Central memory CD4-positive, alpha-beta T cell (primary cell): ENCODE measurements around the gene TCF7L2.
A peak's percentile ranks its signal among the peaks of the same experiment; 100 is the strongest.

ENCODE experiments used
- DNase-seq: peaks from one replicate; pipeline ENCODE4 v3.0.0; 2022

Gene TCF7L2

DNA sequence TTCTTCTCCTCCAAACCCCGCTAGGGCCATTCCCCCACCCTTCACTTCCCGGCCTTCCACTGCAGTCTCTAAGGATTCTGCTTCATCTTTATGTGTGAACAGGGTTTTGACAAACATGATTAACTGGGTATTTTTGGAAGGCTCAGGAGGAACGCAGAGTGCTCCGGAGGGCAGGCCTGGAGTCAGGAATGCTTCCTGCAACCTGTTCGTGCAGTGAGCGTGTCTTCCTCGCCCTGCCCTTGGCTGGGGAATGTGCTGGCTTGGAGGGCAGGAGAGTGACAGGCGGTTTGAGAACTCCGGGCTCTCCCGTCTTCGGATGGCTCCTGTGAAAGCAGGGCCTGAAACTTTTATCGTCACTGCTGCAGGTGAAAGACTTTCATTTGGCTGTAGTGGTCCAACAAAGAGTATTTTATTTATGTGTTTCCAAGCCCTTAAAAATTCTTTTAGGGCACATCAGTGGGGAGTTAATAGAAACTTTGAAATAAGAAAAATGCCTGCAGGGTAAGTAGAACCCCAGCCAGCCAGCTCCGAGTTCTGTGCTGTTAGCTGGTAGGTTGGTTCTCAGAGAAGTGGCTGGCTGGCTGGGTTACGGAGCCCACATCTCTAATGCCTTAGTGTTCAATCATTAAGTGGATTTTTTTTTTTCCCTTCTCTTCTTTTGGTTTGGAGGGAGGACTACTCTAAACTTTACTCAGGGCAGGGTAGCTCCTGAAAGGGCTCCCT lies 51.0 kb downstream of the TCF7L2 start:
- DNase-seq: no peak

DNA sequence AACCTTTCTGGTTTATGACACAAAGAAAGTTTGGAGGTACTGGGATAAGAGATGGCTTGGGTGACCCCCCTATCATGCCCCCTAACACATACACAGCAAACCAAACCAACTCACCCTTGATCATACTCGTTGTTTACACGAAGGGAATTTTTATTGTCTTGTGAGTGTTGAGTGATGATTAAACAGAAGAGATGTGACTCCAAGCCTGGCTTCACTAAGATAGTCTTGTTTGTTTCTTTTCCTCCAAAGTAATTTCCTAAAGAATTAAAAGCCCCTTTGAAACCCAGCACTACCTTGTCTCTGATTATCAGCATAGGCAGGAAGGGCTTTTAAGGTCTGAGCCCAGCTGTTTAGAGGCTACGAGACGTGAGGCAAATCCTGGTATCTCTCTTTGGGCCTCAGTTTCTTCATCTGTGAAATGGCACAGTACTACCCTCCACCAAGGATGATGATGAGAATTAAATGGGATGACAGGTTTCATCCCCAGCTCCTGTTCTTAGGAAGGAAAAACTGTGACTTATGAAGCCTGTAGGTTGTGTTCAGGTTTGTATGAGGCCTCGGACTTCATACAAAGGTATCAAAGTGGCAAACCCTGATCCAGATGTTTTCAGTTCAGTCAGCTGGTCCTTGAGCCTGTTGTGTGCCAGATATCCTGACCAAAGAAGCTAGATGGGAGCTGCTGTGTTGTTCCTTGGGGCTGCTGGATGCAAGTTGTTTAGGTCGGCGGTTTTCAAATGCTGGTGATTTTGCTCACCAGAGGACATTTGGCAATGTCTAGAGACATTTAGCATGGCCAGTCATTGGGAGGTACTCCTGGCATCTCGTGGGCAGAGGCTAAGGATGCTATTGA lies 51.8 kb downstream of the TCF7L2 start:
- no peak for DNase-seq

DNA sequence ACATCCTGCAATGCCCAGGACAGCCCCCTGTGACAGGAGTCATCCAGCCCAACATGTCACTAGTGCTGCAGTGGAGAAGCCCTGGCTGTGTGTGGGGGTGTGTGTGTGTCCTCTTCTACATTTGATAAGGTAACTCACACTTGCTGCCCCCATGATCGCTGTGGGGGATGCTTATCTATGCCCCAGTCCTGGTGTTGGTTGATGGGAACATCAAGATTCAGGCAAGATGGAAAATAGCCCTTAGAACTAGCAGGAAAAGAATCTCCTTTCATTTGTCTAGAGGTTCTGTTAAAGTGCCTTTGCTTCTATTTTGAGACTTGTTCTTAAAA lies 52.4 kb downstream of the TCF7L2 start:
- DNase-seq: no peak

GRCh38 chr10:113003052-113003451 lies 53.0 kb downstream of the TCF7L2 start:
- no peak for DNase-seq

DNA sequence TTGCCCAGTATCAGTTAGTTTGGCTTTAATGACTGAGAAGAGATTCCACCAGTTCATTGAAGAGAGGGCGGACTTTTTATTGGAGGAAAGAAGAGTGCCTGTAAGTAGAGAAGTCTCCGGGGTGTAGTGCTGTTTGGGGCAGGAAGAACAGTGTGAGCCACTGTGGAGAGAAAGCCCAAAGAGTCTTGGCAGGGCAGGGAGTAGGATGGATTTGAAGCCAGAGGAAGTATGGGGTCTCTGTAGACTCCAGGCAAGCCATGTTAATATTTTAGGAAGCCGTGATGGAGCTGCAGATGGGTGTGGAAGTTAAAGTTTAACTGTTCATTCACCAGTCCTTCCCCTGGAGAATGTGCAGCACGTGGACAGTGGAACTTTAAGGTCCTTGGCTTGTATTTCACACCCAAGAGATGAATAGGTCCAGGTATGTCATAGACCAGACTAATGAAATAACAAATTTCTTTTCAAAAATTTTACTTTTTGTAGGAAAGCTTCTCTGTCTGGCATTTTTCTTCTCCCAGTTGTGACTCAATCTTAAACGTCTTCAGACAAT lies 54.1 kb downstream of the TCF7L2 start:
- no peak for DNase-seq

- DNase-seq: no peak
Observed at GRCh38 chr10:113005380-113005779, 55.3 kb downstream of the TCF7L2 start.

DNA sequence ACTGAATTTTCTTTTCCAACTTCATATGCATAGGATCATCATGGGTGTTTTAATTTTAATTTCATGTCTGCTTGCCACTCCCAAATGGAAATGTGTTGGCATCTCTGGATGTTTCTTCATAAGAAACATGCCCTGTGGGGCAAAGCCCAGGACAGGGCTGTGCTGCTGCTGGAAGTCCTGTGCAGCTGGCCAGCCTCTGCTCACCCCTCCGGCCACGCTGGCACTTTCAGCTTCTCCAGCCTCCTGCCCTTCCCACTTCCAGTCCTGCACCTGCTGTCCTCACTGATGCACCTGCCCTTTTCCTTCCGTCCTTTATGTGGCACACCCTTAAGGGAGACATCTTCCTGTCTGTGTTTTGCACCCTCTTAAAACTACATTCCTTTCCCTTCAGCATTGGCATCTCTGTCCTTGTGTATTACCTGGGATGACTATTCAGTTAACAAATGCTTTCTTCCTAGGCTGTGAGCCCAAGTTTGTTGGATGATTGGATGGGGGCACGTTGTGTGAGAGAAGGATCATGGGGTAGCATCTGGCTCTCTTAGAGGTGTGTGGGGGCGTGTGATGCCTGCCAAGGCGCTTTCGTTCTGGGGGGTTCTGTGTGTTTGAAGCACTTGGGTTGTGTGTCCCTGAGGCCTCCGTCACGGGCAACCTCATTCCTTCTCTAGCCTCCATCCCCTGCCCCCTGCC lies 56.8 kb downstream of the TCF7L2 start:
- DNase-seq: no peak

DNA sequence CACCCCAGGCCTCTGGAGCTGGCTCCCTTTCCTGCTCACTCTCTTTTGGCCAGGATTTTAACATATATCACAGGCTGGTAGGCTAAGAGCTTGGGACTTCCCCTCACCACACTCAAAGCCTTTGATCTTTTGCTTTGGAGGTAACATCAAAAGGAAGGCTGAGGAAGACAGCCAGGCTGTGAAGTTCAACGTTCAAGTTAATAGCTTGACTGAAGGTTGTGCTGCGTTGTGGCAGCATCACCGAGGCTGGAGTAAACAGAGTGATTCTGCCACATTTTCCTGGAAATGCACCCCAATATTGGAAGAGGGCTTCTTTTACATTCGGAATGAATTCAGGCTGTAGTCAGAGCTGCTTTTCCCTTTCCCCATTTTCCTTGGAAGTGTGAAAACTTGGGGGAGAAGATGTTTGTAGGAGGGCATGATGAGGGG lies 57.3 kb downstream of the TCF7L2 start:
- peak; percentile 72 for DNase-seq

- DNase-seq: no peak
Observed at GRCh38 chr10:113007821-113008220, 57.8 kb downstream of the TCF7L2 start.

- DNase-seq: no peak
Observed at GRCh38 chr10:113011592-113012374, 61.7 kb downstream of the TCF7L2 start.

DNA sequence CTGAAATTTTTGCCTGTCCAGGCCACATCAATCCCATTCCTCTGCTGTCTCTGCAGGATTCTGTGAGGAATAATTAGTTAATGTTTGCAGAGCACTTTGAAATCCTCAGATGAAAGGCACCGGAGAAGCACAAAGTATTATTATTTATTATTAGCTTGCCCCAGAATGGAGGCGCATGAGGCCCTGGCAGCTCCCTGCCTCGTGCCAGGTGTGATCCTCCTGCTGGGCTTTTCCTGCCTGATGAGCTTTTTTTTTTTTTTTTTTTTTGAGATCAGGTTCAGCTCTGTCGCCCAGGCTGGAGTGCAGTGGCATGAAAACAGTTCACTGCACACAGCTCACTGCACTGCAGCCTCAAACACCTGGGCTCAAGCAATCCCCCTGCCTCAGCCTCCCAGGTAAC lies 65.2 kb downstream of the TCF7L2 start:
- no peak for DNase-seq

- no peak for DNase-seq
Observed at GRCh38 chr10:113017376-113017775, 67.3 kb downstream of the TCF7L2 start.

- no peak for DNase-seq
Observed at GRCh38 chr10:113018034-113018433, 68.0 kb downstream of the TCF7L2 start.

DNA sequence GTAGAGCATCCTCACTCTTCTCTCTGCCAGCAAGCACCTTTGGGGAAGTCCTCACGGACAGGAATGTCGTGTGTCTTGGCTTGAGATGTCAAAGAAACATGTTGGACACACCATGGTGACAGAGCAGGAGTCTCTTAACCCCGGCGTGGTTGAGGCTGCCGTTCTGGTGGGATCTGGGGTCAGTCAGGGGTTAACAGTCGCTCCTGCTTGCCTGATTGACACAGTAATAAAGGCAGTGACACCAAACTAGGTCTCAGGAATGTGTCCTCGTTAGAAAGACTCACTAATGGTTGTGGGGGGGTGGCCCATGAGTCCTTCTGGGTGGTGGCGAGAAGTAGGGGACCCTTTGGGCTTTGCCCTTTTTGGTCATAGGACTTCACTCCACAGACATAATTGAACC lies 69.0 kb downstream of the TCF7L2 start:
- no peak for DNase-seq

- no peak for DNase-seq
Observed at GRCh38 chr10:113019692-113020474, 69.8 kb downstream of the TCF7L2 start.

DNA sequence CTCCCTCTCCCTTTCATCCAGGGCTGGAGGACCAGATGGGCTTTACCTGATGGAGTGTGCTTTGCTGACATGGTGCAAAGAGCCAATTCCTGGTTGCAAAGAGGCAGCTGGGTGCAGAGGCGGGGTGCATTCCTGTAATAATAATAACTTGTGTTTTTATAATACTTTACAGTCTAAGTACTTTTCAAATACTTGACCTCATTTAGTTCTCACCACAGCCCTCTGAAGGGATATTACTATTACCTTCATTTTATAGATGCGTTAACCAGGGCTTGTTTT lies 70.4 kb downstream of the TCF7L2 start:
- no peak for DNase-seq

DNA sequence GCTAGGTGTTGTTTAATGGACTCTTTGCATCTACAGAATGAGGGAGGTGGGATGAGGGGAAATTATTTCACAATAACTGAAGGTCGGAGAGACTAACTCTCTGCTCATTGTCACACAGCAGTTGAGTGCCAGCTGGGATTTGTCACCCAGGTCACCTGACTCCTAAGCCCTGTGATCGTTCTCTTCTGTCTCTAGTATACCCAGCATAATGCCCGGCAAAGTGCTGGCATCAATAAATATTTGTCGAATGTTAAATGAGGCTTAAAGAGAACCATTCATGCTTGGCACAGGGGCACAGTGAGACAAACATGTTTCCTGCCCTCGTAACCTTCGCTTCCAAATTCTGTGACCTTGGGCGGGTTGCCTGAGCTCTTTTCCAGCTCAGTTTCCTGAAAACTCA lies 70.8 kb downstream of the TCF7L2 start:
- DNase-seq: no peak

- DNase-seq: no peak
Observed at GRCh38 chr10:113021268-113022040, 71.4 kb downstream of the TCF7L2 start.

GRCh38 chr10:113022265-113022664 lies 72.2 kb downstream of the TCF7L2 start:
- no peak for DNase-seq

DNA sequence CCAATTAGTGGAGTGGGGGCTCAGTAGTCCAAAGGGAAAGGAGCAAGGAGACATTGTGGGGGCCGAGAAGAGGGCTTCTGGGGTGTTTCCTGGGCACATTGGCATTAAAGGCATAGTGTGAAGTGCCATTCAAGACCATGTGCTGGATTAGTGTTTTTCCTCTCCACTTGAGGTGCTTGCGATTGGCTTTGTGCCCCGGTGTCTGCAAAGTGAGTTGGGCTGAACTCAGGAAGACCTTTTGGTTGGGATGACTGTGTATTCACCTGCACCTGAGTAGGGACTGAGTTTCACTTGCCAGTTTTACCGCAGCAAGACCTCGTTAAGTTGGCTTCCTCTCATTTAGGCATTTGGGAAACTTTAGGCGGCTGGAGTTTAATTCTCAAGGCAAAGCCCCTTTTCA lies 73.0 kb downstream of the TCF7L2 start:
- DNase-seq: no peak

DNA sequence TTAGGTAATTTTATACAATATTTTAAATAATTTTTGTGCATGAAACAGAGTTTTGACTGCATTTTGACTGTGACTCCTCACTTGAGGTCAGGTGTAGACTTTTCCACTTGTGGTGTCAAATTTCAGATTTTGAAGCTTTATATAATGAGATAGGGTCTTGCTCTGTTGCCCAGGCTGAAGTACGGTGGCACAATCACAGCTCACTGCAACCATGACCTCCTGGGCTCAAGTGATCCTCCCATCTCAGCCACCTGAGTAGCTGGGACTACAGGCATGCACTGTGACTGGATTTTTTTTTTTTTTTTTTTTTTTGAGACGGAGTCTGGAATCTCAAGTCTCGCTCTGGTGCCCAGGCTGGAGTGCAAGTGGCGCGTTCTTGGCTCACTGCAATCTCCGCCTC lies 74.9 kb downstream of the TCF7L2 start:
- DNase-seq: no peak
